Adipose tissue (tissue), 3 donors: Measurements from ENCODE around the gene OR51B4. TPM values are rescaled to one million over a fixed set of nuclear protein-coding genes. Genes with fewer than 3 reads are reported as not detected.
"Not testable (repeated sequence)": the region's sequence is repeated elsewhere in the genome, so short reads cannot be mapped to it uniquely, and the experiment has no call there.

Experiments
- H3K27ac ChIP-seq: one replicate; pipeline ENCODE4 v1.5.1; 2013; ENCODE audit warnings: low read depth, low read length
- WGBS, 3 donors: extraction: QIAGEN DNeasy Blood & Tissue Kit; methylation state at CpG; one replicate each; pipeline ENCODE4 v1.1.7; 2013; 5-methylcytosine and 5-hydroxymethylcytosine counted together
- polyA plus RNA-seq, 3 donors: library from polyadenylated mRNA; stranded (reverse); fragments of 200-250 nt; gene quantifications; one replicate each; pipeline ENCODE4 v1.2.3, GENCODE V29; 2013
- donor health status: healthy with polysubstance abuse.
- donor health status: Bipolar disorder and iron deficiency.
- donor health status: healthy.

Gene OR51B4, protein sequence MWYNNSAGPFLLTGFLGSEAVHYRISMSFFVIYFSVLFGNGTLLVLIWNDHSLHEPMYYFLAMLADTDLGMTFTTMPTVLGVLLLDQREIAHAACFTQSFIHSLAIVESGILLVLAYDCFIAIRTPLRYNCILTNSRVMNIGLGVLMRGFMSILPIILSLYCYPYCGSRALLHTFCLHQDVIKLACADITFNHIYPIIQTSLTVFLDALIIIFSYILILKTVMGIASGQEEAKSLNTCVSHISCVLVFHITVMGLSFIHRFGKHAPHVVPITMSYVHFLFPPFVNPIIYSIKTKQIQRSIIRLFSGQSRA
- not detected for polyA plus RNA-seq

DNA sequence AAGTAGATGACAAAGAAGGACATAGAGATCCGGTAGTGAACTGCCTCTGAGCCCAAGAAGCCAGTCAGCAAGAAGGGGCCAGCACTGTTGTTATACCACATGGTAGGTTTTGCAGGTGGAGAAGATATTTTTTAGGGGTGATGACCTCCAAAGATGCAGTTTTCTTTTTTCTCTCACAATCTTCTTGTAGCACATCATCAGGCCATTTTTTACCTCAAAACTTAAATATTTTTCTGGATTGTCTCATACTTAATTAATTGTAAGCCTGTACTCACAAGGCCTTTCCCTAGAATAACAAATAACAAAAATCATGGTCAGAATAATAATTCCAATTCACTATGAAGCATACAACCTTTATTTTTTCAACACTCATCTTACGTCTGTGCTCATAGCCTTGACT, at the start of gene OR51B4:
TSS of gene OR51B4 (minus strand) at position 101 of the 400 bp plus-strand sequence. CDS start at position 101, 0 bp downstream.
- 70 to 90% (median 90%) methylated on average over 2 of the region's 2 CpGs for whole genome bisulfite sequencing, 3 donors

DNA sequence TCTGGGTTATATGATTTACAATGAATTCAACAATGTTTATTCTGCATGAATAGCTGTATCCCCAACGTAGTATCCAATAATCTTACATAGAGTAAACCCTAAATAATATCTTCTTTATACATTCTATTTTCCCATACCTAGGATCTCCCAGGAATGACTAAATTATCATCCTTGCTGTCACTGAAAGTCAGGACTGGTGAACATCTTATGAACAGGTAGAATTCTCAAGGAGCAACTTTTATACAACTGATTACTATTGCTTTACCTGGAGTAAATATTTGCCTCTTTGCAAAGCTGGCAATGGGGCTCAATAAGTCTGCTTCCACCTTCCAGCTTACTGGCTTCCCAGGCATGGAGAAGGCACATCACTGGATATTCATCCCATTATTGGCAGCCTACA, 49.5 kb upstream of the OR51B4 start, which contains the start of gene OR51B6:
TSS of gene OR51B6 (plus strand) at position 301 of the 400 bp plus-strand sequence. CDS start at position 301, 0 bp downstream.
- 46 to 77% (median 63%) methylated on average over 1 of the region's 1 CpG for WGBS, 3 donors
- H3K27ac ChIP-seq, result no peak within 1 kb of the TSS

More for the DNA sequence above, at the start of gene OR51B4:
- no peak within 1 kb of the TSS for H3K27ac ChIP-seq

DNA sequence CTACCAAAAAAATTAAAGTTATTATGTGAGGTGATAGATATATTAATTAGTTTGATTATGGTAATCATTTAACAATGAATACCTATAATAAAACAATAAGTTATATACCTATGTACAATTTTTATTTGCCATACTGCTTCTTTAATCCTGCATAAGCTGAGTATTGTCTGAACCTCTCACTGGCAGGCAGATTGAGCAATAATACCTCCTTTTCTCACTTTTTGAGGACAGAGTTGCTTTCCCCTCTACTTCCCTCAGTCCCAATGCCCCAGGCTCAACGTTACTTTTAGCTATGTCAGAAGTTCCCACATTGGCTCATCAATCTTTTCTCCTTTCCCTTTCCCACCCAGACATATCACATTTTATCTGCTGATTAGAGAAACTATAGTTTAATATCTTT, 47.8 kb upstream of the OR51B4 start:
- 26 to 43% (median 38%) methylated on average over 1 of the region's 1 CpG for WGBS, 3 donors
- H3K27ac ChIP-seq, result no peak overlapping the region

DNA sequence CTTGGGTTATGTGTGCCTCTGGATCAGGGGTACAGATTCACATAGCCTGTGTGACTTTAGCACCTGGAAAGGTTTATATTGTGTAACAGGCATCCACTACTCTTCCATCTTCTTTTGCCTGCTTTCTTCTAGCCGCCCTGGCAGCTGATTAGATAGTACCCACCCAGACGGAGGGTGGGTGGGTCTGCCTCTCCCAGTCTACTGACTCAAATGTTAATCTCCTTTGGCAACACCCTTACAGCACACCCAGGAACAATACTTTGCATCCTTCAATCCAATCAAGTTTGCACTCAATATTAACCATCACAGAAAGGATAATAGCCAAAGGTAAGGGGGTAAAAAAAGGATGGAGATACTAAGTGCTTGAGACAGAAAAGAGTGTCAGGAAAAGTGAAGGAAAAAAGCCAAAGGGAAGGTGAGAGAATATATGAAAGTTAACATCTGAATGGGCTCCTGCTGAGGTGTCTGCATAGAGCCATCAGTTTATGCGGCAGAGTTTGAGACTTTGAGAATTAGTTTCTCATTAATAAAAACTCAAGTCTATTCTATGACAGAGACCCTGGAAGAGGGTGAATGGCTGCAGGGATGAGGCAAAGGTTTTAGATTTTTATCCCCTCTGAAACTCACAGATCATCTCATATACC, 46.9 kb upstream of the OR51B4 start:
- WGBS, 3 donors, result 22 to 47% (median 41%) methylated on average over 3 of the region's 3 CpGs

DNA sequence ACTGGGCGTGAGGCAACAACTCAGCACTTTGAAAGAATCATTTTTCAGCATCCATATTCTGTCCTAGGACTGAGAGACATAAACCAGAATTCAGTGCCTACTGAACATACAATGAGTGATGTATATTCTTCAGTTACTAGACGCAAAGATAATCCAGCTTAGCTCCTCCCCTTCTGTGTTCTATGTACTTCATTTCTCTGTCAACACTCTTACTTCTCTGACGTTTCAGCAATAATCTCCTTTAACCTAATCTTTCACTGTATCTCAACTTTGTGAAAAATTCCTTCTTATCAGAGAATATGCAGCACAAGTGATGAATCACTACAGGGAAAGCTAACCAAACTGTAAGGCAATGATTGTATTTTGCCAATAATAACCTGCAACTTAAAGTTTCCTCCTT, 44.1 kb upstream of the OR51B4 start:
- WGBS, 3 donors, result 58 to 69% (median 65%) methylated on average over 3 of the region's 3 CpGs
- no peak overlapping the region for H3K27ac ChIP-seq

More for the DNA sequence above, 46.9 kb upstream of the OR51B4 start:
- H3K27ac ChIP-seq, result no peak overlapping the region

DNA sequence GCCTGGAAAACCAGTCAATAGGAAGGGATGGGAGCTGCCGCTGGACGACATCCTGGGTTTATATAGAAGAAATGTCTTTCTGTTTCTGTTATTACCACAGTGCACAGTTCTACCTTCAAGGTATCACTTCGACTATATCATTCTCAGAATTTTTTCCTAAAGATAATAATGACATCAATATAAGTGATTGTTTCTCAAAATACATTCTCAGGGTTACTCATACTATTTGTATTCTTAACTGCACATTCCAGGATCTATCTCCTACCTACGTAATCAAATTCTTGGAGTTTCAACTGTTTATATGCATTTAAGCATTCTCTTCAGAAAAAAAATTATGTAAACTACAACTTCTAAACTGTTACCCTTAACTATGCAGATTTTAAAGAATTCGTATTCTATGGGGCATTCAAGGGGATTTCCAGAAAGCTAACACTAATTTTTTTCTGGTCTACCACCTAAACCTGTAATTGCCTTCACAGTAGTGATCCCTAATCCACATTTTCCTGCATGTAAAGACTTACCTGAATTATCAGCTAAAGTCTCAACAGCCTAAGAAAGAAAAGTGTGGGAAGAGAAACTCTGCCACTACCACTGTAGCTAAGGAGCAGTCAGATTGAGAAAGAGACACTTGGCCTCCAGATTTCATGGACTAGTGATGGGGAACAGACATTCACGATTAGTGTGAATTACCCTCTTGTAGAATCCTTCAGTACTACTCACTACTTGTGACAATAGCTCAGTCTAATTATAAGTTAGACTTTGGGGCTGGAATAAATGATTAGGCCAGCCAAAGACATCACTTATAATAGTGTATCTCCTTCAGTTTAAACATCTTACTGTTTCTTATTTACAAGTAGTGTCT, 42.0 kb upstream of the OR51B4 start, which contains the start of gene OR51B5:
TSS of gene OR51B5 (minus strand) at position 51 of the 862 bp plus-strand sequence. CDS start at position 51, 0 bp downstream.
- WGBS, 3 donors, result 69 to 76% (median 73%) methylated on average over 6 of the region's 6 CpGs

DNA sequence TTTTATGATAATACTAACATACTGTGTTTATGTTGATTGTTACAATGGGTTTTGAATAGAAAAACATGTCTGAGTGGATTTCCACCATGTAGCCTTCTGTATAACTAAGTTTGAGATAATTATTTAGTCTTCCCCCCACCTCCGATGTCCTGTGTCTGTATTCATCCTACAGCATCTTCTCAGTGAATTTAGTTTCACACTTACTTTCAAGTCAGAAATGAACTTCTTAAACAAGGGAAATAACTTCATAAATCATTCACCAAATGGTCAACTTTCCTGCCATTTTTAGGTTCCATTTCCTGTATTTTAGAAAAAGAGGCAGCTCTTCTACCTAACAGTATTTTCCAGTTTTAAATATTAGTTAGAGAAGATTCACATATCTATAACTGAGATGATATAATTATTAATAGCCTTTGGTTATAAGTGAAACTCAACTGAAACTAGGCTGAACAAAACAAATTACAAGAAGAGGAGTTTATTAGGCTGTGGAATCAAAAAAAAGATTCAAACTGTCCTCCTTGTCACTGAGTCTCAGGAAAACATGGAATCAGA, 38.1 kb upstream of the OR51B4 start:
- WGBS, 3 donors, result 69 to 83% (median 71%) methylated on average over 1 of the region's 1 CpG
- H3K27ac ChIP-seq, result no peak overlapping the region

More for the DNA sequence above, 42.0 kb upstream of the OR51B4 start, which contains the start of gene OR51B5:
- H3K27ac ChIP-seq, result no peak within 1 kb of the TSS

DNA sequence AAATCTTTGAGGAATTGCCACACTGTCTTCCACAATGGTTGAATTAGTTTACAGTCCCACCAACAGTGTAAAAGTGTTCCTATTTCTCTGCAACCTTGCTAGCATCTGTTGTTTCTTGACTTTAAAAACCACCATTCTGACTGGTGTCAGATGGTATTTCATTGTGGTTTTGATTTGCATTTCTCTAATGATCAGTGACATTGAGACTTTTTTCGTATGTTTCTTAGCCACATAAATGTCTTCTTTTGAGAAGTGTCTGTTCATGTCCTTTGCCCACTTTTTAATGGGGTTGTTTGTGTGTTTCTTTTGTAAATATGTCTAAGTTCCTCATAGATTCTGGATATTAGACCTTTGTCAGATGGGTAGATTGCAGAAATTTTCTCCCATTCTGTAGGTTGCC, 35.5 kb upstream of the OR51B4 start:
- not testable (repeated sequence) for H3K27ac ChIP-seq
- 59 to 76% (median 67%) methylated on average over 1 of the region's 1 CpG for WGBS, 3 donors

DNA sequence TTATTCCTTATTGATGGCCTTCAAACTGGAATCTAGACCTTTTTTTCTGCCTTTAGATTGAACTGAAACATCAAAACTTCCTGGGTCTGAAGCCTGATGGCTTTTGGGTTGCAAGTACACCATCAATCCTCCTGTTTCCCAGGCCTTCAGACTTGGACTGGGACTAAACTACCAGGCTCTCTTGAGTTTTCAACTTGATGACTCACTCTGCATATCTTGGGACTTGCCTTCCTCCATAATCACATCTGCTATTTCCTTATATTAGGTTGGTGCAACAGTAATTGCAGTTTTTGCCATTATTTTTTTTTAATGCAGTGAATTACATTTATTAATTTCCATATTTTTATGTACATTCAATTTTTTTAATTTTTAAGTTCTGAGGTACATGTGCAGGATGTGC, 34.6 kb upstream of the OR51B4 start:
- no peak overlapping the region for H3K27ac ChIP-seq

DNA sequence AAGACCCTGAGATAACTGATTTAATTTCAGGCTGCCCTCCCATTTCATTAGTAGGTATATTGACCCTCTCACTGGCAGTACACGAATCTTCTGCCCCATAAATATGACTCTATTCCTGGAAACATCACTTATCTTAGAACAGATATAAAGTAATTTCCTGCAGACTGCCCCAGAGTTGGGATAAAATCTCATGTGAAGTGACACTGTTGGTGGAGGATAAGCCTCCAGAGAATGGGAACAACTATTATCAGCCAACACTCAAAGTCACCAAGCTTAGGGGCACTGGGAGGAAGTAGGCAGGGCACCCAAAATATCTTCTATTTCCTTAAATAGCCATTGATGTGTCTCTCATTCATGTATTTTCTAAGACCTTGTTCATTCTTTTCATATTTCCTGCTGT, 33.4 kb upstream of the OR51B4 start:
- 37 to 43% (median 40%) methylated on average over 1 of the region's 1 CpG for WGBS, 3 donors
- H3K27ac ChIP-seq, result no peak overlapping the region

DNA sequence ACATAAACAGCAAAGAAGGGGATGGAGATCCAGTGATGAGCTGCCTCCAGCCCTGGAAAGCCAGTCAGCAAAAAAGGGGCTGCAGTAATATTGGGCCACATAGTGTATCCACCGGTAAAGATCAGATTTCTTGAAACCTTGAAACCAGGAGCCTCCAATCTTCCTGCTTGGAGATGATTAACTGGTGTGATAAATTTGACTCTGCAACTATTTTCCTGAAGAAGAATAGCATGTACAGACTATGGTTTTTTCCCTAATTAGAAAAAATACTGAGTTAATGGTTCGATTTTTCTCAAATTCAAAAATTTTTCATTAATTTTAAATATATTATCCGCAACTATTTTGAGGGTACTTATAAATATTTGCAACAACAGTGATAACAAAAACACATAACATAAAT, 22.5 kb upstream of the OR51B4 start, which contains the start of gene OR51B2:
TSS of gene OR51B2 (minus strand) at position 101 of the 400 bp plus-strand sequence. CDS start at position 101, 0 bp downstream.
- WGBS, 3 donors, result 72 to 83% (median 76%) methylated on average over 3 of the region's 3 CpGs
- no peak within 1 kb of the TSS for H3K27ac ChIP-seq

DNA sequence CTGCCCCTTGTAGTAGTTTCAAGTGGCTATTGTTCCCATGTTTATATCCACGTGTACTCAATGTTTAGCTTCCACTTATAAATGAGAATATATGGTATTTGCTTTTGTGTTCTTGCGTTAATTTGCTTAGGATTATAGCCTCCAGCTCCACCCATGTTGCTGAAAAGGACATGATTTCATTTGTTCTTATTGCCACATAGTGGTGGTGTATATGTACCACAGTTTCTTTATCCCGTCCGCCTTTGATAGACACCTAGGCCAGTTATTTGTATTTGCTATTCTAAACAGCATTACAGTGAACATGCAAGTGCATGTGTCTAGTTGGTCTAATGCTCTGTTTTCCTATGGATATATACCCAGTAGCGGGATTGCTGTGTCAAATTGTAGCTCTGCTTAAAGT, 15.5 kb upstream of the OR51B4 start:
- 58 to 72% (median 70%) methylated on average over 5 of the region's 5 CpGs for WGBS, 3 donors
- no peak overlapping the region for H3K27ac ChIP-seq

DNA sequence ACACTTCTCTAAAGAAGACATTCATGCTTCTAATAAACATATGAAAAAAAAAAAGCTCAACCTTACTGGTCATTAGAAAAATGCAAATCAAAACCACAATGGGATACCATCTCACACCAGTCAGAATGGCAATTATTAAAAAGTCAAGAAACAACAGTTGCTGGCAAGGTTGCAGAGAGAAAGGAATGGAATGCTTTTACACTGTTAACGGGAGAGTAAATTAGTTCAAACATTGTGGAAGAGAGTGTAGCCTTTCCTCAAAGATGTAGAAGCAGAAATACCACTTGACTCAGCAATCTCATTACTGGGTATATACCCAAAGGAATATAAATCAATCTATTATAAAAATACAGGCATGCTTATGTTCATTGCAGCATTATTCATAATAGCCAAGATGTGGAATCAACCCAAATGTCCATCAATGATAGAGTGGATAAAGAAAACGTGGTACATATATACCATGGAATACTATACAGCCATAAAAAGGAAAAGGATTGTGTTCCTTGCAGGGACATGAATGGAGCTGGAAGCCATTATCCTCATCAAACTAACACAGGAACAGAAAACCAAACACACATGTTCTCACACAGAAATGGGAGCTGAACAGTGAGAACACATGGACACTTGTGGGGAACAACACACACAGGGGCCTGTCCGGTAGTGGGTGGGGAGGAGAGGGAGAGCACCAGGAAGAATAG, 11.7 kb upstream of the OR51B4 start:
- WGBS, 3 donors, result 77 to 83% (median 82%) methylated on average over 3 of the region's 3 CpGs
- H3K27ac ChIP-seq, result not testable (repeated sequence)

DNA sequence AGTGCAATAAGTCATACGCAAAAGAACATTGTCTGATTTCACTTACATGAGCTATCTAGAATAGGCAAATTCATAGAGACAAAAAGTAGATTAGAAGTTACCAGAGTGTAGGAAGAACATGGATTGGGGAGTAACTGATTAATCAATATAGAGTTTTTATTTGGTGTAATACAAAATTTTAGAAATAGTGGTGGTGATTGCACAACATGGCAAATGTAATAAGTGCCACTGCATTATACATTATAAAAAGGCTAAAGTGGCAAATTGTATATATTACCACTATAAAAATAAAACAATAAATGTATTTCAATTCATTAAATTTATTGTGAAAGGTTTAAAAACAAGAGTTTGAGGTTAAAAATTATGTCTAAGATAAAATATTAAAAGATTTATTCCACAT, 8.7 kb upstream of the OR51B4 start:
- no peak overlapping the region for H3K27ac ChIP-seq
- 94 to 95% (median 95%) methylated on average over 1 of the region's 1 CpG for WGBS, 3 donors

DNA sequence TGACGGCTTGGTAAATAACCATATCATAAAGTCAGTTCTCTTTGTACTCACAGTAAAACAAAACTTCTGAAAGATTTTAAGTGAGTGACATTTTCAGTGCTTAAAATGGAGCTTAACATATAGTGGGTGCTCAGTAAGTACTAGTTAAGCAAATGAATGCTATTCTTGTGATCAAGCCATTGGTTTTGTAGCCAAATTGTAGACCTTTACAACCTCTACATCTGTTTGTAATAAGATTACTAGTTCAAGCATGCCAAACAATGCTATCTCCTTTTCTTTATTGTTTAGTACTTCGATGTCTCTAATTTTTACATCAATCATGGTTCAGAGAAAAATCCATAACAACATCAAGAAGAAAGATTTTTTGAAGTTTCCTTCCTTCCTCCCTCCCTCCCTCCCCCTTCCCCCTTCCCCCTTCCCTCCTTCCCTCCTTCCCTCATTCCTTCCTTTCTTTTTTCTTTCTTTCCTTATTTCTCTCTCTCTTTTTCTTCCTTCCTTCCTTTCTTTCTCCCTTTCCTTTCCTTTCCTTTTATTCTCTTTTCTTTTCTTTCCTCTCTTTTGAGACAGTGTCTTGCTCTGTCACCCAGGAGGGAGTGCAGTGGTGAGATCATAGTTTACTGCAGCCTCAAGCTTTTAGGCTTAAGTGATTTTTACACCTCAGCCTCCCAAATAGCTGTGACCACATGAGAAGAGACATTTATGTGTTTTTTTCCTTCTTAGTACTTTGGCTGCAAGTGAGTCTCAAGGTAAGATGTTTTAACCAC, 5.7 kb upstream of the OR51B4 start:
- no peak overlapping the region for H3K27ac ChIP-seq
- 58 to 91% (median 75%) methylated on average over 2 of the region's 2 CpGs for WGBS, 3 donors

DNA sequence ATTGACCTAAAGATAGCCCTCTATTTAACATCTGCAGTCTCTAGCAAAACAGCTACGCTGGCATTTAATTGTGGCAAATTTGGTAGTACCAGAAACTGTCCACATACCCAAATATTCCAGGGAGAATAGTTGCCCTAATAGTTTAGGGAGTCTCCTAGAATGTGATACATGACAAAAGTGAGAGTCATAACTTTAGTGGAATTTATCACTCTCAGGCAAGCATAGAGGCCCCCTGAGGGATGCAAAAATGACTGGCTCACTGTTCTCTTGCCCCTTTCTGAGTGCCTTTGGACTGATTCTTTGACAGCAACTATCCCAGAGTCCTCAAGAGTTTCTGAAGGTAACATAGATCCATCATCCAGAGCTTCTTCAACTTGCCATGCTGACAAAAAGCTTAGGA, 2.3 kb upstream of the OR51B4 start:
- no peak overlapping the region for H3K27ac ChIP-seq
- 60 to 92% (median 90%) methylated on average over 1 of the region's 1 CpG for WGBS, 3 donors

DNA sequence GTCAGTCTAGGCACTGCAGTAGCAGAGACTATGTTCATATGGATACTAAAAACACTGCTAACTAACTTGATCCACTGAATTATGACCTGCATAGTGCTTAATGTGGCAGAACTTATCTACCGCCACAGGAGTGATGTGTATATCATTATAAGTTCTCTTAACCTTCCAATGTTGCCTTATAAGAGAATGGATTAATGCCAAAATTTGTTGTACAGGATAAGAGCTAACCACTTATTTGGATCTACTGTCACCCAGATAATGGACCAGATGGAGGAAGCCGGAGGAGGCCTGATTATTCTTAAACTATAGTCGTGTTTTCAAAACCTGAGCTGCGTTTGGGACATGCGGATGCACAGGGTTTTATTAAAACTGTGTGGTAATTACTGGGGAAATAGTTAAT, 1.9 kb upstream of the OR51B4 start:
- H3K27ac ChIP-seq, result no peak overlapping the region
- WGBS, 3 donors, result 70 to 80% (median 71%) methylated on average over 5 of the region's 5 CpGs
